Body of pancreas (tissue), 4 donors: ENCODE data around the gene SH3D21.

Experiments
- POLR2A ChIP-seq, 3 donors: fragments of 450-650 bp; IDR thresholded peaks; one replicate each; pipeline ENCODE4 v1.6.1; 2016; ENCODE audit warnings: antibody characterized with exemption in 3 of 3, mild to moderate bottlenecking in 2 of 3
- TF ChIP-seq, protein P1 (sequence below), 7 experiments: fragments of 450-650 bp in 4 of 7; fragments of 200-600 bp in 3 of 7; sonication (generic) in 3 of 7; IDR thresholded peaks; one replicate each; pipeline ENCODE4 v1.5.1; 2016 to 2019; ENCODE audit warnings: antibody characterized with exemption in 7 of 7

DNA sequence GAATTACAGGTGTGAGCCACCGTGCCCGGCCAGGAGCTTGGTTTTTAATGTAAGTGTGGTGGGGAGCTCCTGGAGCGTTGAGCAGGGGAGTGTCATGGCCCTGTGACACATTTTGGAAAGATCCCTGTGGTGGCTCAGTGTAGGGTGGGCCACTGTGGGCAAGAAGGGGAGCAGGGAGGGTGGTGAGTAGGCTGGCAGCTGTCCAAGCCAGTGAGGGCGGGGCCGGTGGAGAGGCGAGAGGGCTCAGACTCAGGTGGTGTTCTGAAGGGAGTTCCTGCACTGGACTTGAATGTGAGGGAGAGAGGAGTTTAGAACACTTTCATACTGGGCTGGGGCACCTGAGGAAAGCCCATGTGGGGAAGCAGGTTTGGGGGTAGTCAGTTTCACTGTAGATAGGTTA lies 20.3 kb downstream of the SH3D21 start:
- TF ChIP-seq, protein P1, sequence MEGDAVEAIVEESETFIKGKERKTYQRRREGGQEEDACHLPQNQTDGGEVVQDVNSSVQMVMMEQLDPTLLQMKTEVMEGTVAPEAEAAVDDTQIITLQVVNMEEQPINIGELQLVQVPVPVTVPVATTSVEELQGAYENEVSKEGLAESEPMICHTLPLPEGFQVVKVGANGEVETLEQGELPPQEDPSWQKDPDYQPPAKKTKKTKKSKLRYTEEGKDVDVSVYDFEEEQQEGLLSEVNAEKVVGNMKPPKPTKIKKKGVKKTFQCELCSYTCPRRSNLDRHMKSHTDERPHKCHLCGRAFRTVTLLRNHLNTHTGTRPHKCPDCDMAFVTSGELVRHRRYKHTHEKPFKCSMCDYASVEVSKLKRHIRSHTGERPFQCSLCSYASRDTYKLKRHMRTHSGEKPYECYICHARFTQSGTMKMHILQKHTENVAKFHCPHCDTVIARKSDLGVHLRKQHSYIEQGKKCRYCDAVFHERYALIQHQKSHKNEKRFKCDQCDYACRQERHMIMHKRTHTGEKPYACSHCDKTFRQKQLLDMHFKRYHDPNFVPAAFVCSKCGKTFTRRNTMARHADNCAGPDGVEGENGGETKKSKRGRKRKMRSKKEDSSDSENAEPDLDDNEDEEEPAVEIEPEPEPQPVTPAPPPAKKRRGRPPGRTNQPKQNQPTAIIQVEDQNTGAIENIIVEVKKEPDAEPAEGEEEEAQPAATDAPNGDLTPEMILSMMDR (IDR thresholded peaks at IDR 0.05), result no peak
- TF ChIP-seq POLR2A (IDR thresholded peaks at IDR 0.05), result no peak
